ENCODE measurements around the gene TRAF6.

DNA sequence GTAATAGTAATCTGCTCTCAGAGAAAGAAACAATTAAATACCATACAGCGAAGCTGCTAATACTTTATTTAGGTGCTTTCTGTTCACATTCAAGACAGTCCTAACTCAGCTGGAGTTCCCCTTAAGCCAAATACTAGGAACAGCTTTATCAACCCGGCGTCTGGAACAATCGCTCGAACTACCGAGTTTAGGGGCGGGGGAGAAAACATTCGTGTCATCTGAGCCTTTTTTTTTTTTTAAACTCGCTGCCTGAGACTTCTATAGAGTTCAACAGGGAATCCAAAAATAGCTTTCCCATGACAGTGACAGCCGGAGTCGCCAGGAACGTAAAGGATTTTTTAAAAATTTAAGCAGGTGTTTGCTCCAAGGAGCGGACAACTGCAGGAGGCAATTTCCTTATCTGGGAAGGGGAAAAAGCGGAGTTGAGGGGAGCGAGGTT, 852 bp downstream of the TRAF6 start:
- TF ChIP-seq, protein P1, sequence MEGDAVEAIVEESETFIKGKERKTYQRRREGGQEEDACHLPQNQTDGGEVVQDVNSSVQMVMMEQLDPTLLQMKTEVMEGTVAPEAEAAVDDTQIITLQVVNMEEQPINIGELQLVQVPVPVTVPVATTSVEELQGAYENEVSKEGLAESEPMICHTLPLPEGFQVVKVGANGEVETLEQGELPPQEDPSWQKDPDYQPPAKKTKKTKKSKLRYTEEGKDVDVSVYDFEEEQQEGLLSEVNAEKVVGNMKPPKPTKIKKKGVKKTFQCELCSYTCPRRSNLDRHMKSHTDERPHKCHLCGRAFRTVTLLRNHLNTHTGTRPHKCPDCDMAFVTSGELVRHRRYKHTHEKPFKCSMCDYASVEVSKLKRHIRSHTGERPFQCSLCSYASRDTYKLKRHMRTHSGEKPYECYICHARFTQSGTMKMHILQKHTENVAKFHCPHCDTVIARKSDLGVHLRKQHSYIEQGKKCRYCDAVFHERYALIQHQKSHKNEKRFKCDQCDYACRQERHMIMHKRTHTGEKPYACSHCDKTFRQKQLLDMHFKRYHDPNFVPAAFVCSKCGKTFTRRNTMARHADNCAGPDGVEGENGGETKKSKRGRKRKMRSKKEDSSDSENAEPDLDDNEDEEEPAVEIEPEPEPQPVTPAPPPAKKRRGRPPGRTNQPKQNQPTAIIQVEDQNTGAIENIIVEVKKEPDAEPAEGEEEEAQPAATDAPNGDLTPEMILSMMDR (conservative IDR thresholded peaks at IDR 0.05; ENCODE audit: low read depth, low read length): no peak
- no peak for TF ChIP-seq EZH2 (IDR thresholded peaks at IDR 0.05; ENCODE audit: low read length, unreplicated experiment)

All from PC-3 (cell line).